Hepatocyte (in vitro differentiated cells): ENCODE data around the gene SPATA12. TPM values are rescaled to one million over a fixed set of nuclear protein-coding genes. Genes with fewer than 3 reads are reported as not detected.
A peak's percentile ranks its signal among the peaks of the same experiment; 100 is the strongest.

ENCODE experiments used
- DNase-seq: peaks from one replicate; pipeline ENCODE4 v3.0.0-alpha.2; 2016; ENCODE audit warnings: low spot score
- H2AFZ ChIP-seq: fragments of 200-600 bp; sonication (generic); 2 replicates; pipeline ENCODE4 v1.6.0; 2016; ENCODE audit warnings: antibody characterized with exemption, mild to moderate bottlenecking
- H3K27ac ChIP-seq: fragments of 200-600 bp; sonication (generic); 2 replicates; pipeline ENCODE4 v1.5.1; 2016; ENCODE audit warnings: mild to moderate bottlenecking
- H3K27me3 ChIP-seq: fragments of 200-600 bp; sonication (generic); 2 replicates; pipeline ENCODE4 v1.6.1; 2016
- H3K36me3 ChIP-seq: fragments of 200-600 bp; sonication (generic); replicated peaks from 2 replicates; pipeline ENCODE4 v1.5.1; 2016; ENCODE audit warnings: low read depth; ENCODE audit not compliant: insufficient read depth
- H3K4me1 ChIP-seq: fragments of 200-600 bp; sonication (generic); 2 replicates; pipeline ENCODE4 v1.5.1; 2016; ENCODE audit warnings: mild to moderate bottlenecking, moderate library complexity; ENCODE audit not compliant: insufficient read depth
- H3K4me2 ChIP-seq: fragments of 200-600 bp; sonication (generic); 2 replicates; pipeline ENCODE4 v1.6.0; 2016
- H3K4me3 ChIP-seq: fragments of 200-600 bp; sonication (generic); 2 replicates; pipeline ENCODE4 v1.5.1; 2016; ENCODE audit warnings: mild to moderate bottlenecking
- H3K79me2 ChIP-seq: fragments of 200-600 bp; sonication (generic); 2 replicates; pipeline ENCODE4 v1.6.0; 2017; ENCODE audit warnings: mild to moderate bottlenecking
- H3K9me2 ChIP-seq: fragments of 200-600 bp; sonication (generic); replicated peaks from 2 replicates; pipeline ENCODE4 v1.6.0; 2017; ENCODE audit warnings: mild to moderate bottlenecking; ENCODE audit not compliant: insufficient read depth
- H3K9me3 ChIP-seq: fragments of 200-600 bp; sonication (generic); 2 replicates; pipeline ENCODE4 v1.5.1; 2016; ENCODE audit warnings: low read depth, mild to moderate bottlenecking
- H4K20me1 ChIP-seq: fragments of 200-600 bp; sonication (generic); 2 replicates; pipeline ENCODE4 v1.6.0; 2016; ENCODE audit warnings: mild to moderate bottlenecking; ENCODE audit not compliant: insufficient read depth, poor library complexity, severe bottlenecking
- EZH2 ChIP-seq: fragments of 200-600 bp; sonication (generic); IDR thresholded peaks from 2 replicates; pipeline ENCODE4 v1.6.1; 2016; ENCODE audit warnings: antibody characterized with exemption, mild to moderate bottlenecking, borderline replicate concordance
- EZH2phosphoT487 ChIP-seq: fragments of 200-600 bp; sonication (generic); IDR thresholded peaks from one replicate; pipeline ENCODE4 v1.6.1; 2018; ENCODE audit warnings: antibody characterized with exemption, mild to moderate bottlenecking, low read depth, moderate library complexity; ENCODE audit not compliant: unreplicated experiment, severe bottlenecking
- WGBS: methylation state at CpG from one replicate; pipeline ENCODE4 v1.1.6; 2016; ENCODE audit warnings: low lambda C conversion rate; ENCODE audit errors: missing lambda C conversion rate; 5-methylcytosine and 5-hydroxymethylcytosine counted together
- polyA plus RNA-seq: library from polyadenylated mRNA; unstranded; fragments of >200 nt; fragmentation: Nextera tagmentation; extraction: Ambion mirVana; gene quantifications from 2 replicates; pipeline ENCODE4 v1.2.1, GENCODE V29; 2016
- total RNA-seq: library from RNA; depleted of rRNA; stranded (reverse); fragments of >200 nt; gene quantifications from 2 replicates; pipeline ENCODE4 v1.2.3, GENCODE V29; 2014
- TF ChIP-seq, protein P1 (sequence below): fragments of 200-600 bp; sonication (generic); IDR thresholded peaks from 2 replicates; pipeline ENCODE4 v1.5.1; 2016; ENCODE audit warnings: antibody characterized with exemption, mild to moderate bottlenecking; ENCODE audit not compliant: poor library complexity

The SPATA12 gene
- total and polyA plus RNA-seq, 2 experiments from 2014 or later: 0.10 to 0.25 TPM

DNA sequence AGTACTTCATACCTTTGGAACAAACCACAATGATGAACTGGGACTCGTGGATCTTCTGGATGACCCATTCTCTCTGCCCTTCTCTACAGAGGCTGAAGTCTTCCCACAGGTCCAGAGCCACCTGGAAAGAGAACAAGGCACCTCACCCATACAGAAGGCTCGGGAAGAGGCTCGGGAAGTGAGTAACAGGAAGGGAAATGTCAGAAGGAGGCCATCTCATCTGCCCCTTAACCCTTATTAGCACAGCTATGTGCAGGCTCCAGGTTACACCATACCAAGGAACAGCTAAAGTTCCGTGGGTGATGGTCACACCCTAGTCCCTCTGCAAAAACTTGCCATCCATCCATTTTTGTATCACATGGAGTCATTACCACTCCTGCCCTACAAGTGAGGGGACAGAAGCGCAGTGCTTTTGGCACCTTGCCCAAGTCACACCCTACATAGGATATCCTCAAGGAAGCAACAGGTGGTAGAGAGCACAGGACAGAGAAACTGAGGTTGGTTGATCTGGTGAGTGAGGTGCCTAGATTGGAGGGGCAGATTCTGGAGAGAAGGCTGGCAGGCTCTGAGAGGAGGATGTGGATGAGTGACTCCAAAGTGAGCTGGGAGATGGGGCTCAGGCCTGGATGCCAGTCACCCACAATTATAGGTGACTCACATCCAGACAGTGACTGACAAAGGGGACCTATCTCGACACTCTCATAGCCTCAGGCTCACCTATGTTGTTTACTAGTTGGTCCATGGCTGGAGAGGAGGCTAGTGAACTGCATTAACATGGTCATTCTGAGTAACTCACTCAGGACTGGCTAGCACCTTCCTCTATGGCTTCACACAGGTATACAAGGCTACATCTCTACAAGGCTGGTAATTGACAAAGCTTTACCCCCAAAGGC, 38.2 kb downstream of the SPATA12 start:
- Histone ChIP-seq H3K4me3 (no peak overlapping the region), H3K27me3 (no peaks in the 10 kb centered on the region), H4K20me1 (no peaks in the 10 kb centered on the region), H3K9me3 (no peaks in the 10 kb centered on the region), H3K4me2 (no peak overlapping the region), H2AFZ (no peak overlapping the region), H3K27ac (no peak overlapping the region), H3K9me2 (no peaks in the 10 kb centered on the region), H3K4me1 (no peaks in the 10 kb centered on the region), H3K79me2 (no peaks in the 10 kb centered on the region), H3K36me3 (no peaks in the 10 kb centered on the region)
- no peak for DNase-seq
- TF ChIP-seq, protein P1, sequence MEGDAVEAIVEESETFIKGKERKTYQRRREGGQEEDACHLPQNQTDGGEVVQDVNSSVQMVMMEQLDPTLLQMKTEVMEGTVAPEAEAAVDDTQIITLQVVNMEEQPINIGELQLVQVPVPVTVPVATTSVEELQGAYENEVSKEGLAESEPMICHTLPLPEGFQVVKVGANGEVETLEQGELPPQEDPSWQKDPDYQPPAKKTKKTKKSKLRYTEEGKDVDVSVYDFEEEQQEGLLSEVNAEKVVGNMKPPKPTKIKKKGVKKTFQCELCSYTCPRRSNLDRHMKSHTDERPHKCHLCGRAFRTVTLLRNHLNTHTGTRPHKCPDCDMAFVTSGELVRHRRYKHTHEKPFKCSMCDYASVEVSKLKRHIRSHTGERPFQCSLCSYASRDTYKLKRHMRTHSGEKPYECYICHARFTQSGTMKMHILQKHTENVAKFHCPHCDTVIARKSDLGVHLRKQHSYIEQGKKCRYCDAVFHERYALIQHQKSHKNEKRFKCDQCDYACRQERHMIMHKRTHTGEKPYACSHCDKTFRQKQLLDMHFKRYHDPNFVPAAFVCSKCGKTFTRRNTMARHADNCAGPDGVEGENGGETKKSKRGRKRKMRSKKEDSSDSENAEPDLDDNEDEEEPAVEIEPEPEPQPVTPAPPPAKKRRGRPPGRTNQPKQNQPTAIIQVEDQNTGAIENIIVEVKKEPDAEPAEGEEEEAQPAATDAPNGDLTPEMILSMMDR: no peak
- TF ChIP-seq EZH2 (no peak), EZH2phosphoT487 (no peak)
- WGBS: 77% methylated on average over 6 of the region's 6 CpGs

DNA sequence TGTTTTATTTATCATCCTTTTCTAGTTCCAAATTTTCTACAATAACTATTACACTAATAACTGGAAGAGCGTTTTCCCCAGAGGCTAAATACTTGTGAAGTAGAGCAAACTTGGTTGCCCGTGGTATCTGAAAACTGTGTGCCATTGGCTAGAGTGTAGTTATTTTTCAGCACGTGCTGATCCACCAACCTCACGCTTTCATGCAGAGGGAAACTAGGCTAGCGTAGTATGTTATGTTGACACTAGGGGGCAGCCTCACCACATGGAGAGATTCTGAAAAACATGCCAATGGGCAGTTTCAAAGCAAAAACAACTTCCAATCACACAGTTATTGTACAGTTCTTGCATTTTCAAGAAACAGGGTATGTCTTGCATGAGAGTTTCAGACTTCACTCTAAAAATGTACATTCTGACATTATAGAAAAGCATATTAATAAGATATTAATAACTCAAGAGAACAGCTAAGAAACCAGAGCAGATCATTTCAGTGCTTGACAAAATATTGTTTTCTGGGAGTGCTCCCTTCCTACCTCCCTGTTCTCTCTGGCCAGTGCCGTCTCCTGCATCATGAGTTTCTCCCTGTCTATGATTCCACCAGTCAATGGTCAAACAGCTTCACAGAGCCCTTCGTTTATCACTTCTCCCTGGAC, 39.7 kb downstream of the SPATA12 start:
- TF ChIP-seq EZH2 (no peak), EZH2phosphoT487 (no peak)
- TF ChIP-seq, protein P1: peak; percentile 84
- H4K20me1 ChIP-seq: no peaks in the 10 kb centered on the region
- no peak overlapping the region for H3K4me2 ChIP-seq
- H3K9me2 ChIP-seq: no peaks in the 10 kb centered on the region
- 23% methylated on average over 7 of the region's 7 CpGs for WGBS
- no peaks in the 10 kb centered on the region for H3K79me2 ChIP-seq
- DNase-seq: peak; percentile 88
- H3K36me3 ChIP-seq: no peaks in the 10 kb centered on the region
- H3K4me3 ChIP-seq: no peak overlapping the region
- no peaks in the 10 kb centered on the region for H3K4me1 ChIP-seq
- H3K9me3 ChIP-seq: no peaks in the 10 kb centered on the region
- H3K27me3 ChIP-seq: no peaks in the 10 kb centered on the region
- no peak overlapping the region for H2AFZ ChIP-seq
- no peak overlapping the region for H3K27ac ChIP-seq

DNA sequence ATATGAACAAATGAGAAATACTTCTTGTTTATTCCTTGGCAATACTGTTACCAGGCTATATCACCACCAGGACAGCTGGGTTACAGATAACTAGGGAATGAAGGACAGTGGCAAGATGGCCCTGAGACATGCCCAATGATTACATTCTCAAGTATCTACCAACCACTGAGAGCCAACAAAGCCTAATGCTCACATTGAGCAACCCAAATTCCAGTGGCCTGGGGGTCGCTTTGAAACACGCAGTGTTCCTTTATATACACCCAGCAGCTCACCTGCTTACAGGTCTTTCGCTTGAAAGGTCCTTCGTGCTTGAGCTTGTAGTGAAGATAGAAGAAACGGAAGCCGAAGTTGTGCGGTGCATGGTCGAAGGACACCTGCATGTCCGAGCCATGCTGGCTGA, 45.1 kb downstream of the SPATA12 start:
- Histone ChIP-seq H2AFZ (no peak overlapping the region), H3K27me3 (no peaks in the 10 kb centered on the region), H4K20me1 (no peaks in the 10 kb centered on the region), H3K9me3 (no peaks in the 10 kb centered on the region), H3K4me2 (no peak overlapping the region), H3K9me2 (no peaks in the 10 kb centered on the region), H3K4me3 (no peak overlapping the region), H3K36me3 (no peaks in the 10 kb centered on the region), H3K79me2 (no peaks in the 10 kb centered on the region), H3K27ac (no peak overlapping the region), H3K4me1 (no peaks in the 10 kb centered on the region)
- no peak for TF ChIP-seq EZH2phosphoT487
- no peak for TF ChIP-seq EZH2
- TF ChIP-seq, protein P1: no peak
- WGBS: 96% methylated on average over 9 of the region's 9 CpGs
- DNase-seq: no peak
